Upper lobe of left lung (tissue), 4 donors: Measurements from ENCODE around the gene TMEM126B.

ENCODE experiments used
- CTCF ChIP-seq, 6 experiments: fragments of 450-650 bp in 4 of 6; fragments of 200-600 bp in 2 of 6; sonication (generic) in 2 of 6; IDR thresholded peaks; one replicate each; pipeline ENCODE4 v1.5.1; 2016 to 2019; ENCODE audit warnings: antibody characterized with exemption in 6 of 6
- POLR2A ChIP-seq, 4 donors: fragments of 450-650 bp; IDR thresholded peaks; one replicate each; pipeline ENCODE4 v1.5.1; 2016 to 2017; ENCODE audit warnings: antibody characterized with exemption in 4 of 4, mild to moderate bottlenecking in 2 of 4

- TF ChIP-seq CTCF (IDR thresholded peaks at IDR 0.05) (no peak), POLR2A (IDR thresholded peaks at IDR 0.05) (no peak)
These were observed 37.3 kb downstream of the TMEM126B start for GRCh38 chr11:85665733-85666132.
